ENCODE measurements around the gene EVI5L.
"Not testable (repeated sequence)": the region's sequence is repeated elsewhere in the genome, so short reads cannot be mapped to it uniquely, and the experiment has no call there.

Gene EVI5L

GRCh38 chr19:7846155-7846646 lies 16.2 kb downstream of the EVI5L start:
- DNase-seq (ENCODE audit: low spot score), result no peak

- no peak for DNase-seq (ENCODE audit: low spot score)
These were observed 17.6 kb downstream of the EVI5L start for GRCh38 chr19:7847664-7848063.

GRCh38 chr19:7848779-7849457 lies 18.9 kb downstream of the EVI5L start:
- no peak for DNase-seq (ENCODE audit: low spot score)

GRCh38 chr19:7849631-7849999 lies 19.6 kb downstream of the EVI5L start:
- DNase-seq (ENCODE audit: low spot score), result no peak

- no peak for DNase-seq (ENCODE audit: low spot score)
These were observed 20.2 kb downstream of the EVI5L start for GRCh38 chr19:7850000-7850813.

GRCh38 chr19:7850945-7851622 lies 21.1 kb downstream of the EVI5L start:
- no peak for DNase-seq (ENCODE audit: low spot score)

GRCh38 chr19:7851623-7852500 lies 21.8 kb downstream of the EVI5L start:
- DNase-seq (ENCODE audit: low spot score), result no peak

- no peak for DNase-seq (ENCODE audit: low spot score)
These were observed 23.1 kb downstream of the EVI5L start for GRCh38 chr19:7852851-7853769.

- no peak for DNase-seq (ENCODE audit: low spot score)
These were observed 23.7 kb downstream of the EVI5L start for GRCh38 chr19:7853770-7854128.

GRCh38 chr19:7855426-7856108 lies 25.5 kb downstream of the EVI5L start:
- DNase-seq (ENCODE audit: low spot score), result no peak

GRCh38 chr19:7856109-7856591 lies 26.1 kb downstream of the EVI5L start:
- no peak for DNase-seq (ENCODE audit: low spot score)

GRCh38 chr19:7856679-7857663 lies 27.0 kb downstream of the EVI5L start:
- DNase-seq (ENCODE audit: low spot score), result no peak

GRCh38 chr19:7857727-7858108 lies 27.7 kb downstream of the EVI5L start:
- DNase-seq (ENCODE audit: low spot score), result no peak

- no peak for DNase-seq (ENCODE audit: low spot score)
These were observed 28.2 kb downstream of the EVI5L start for GRCh38 chr19:7858109-7858770.

GRCh38 chr19:7859087-7859486 lies 29.1 kb downstream of the EVI5L start:
- not testable (repeated sequence) for DNase-seq (ENCODE audit: low spot score)

GRCh38 chr19:7859831-7860713 lies 30.1 kb downstream of the EVI5L start:
- no peak for DNase-seq (ENCODE audit: low spot score)

All from kidney capillary endothelial cell (primary cell).